DND-41 (cell line): ENCODE results near the gene ELL.

Experiments used
- EZH2 ChIP-seq: IDR thresholded peaks from 3 replicates; pipeline ENCODE4 v1.6.1; 2012; ENCODE audit warnings: borderline replicate concordance, low read depth, mild to moderate bottlenecking, moderate library complexity, low read length, inconsistent platforms; ENCODE audit not compliant: severe bottlenecking
- TF ChIP-seq, protein P1 (sequence below): IDR thresholded peaks from 2 replicates; pipeline ENCODE4 v1.5.1; 2012; ENCODE audit warnings: borderline replicate concordance, low read length, moderate library complexity, mild to moderate bottlenecking; ENCODE audit not compliant: poor library complexity, severe bottlenecking; ENCODE audit errors: extremely low read depth

GRCh38 chr19:18435178-18435841 is 86.6 kb downstream of the ELL start:
- TF ChIP-seq, protein P1, sequence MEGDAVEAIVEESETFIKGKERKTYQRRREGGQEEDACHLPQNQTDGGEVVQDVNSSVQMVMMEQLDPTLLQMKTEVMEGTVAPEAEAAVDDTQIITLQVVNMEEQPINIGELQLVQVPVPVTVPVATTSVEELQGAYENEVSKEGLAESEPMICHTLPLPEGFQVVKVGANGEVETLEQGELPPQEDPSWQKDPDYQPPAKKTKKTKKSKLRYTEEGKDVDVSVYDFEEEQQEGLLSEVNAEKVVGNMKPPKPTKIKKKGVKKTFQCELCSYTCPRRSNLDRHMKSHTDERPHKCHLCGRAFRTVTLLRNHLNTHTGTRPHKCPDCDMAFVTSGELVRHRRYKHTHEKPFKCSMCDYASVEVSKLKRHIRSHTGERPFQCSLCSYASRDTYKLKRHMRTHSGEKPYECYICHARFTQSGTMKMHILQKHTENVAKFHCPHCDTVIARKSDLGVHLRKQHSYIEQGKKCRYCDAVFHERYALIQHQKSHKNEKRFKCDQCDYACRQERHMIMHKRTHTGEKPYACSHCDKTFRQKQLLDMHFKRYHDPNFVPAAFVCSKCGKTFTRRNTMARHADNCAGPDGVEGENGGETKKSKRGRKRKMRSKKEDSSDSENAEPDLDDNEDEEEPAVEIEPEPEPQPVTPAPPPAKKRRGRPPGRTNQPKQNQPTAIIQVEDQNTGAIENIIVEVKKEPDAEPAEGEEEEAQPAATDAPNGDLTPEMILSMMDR: no peak
- TF ChIP-seq EZH2: no peak
